Thyroid gland (tissue), 4 donors: ENCODE measurements around the gene NUP62. TPM values are rescaled to one million over a fixed set of nuclear protein-coding genes. Genes with fewer than 3 reads are reported as not detected.

Experiments used
- DNase-seq, 2 donors: peaks; one replicate each; pipeline ENCODE4 v3.0.0-alpha.2; 2019
- H3K27ac ChIP-seq, 3 donors: fragments of 200-600 bp; sonication (generic); 1 replicate in 2 of 3; 2 replicates in 1 of 3; pipeline ENCODE4 v1.5.1; 2016 to 2019; ENCODE audit warnings: mild to moderate bottlenecking in 1 of 3, moderate library complexity in 1 of 3
- H3K27me3 ChIP-seq: fragments of 200-600 bp; sonication (generic); one replicate; pipeline ENCODE4 v1.5.1; 2019
- H3K36me3 ChIP-seq, 2 donors: fragments of 200-600 bp; sonication (generic); one replicate each; pipeline ENCODE4 v1.5.1; 2016 to 2019
- H3K4me1 ChIP-seq, 2 donors: fragments of 200-600 bp; sonication (generic); one replicate each; pipeline ENCODE4 v1.5.1; 2017 to 2019
- H3K4me3 ChIP-seq, 3 donors: fragments of 200-600 bp; sonication (generic); replicated peaks in 1 of 3; 1 replicate in 2 of 3; 2 replicates in 1 of 3; pipeline ENCODE4 v1.5.1; 2016; ENCODE audit warnings: mild to moderate bottlenecking in 1 of 3
- H3K9me3 ChIP-seq: fragments of 200-600 bp; sonication (generic); one replicate; pipeline ENCODE4 v1.5.1; 2017
- CTCF ChIP-seq, 6 experiments: fragments of 200-600 bp in 3 of 6; fragments of 450-650 bp in 3 of 6; sonication (generic) in 3 of 6; IDR thresholded peaks; one replicate each; pipeline ENCODE4 v1.5.1; 2016 to 2019; ENCODE audit warnings: antibody characterized with exemption in 6 of 6, mild to moderate bottlenecking in 2 of 6, inconsistent platforms in 1 of 6, moderate library complexity in 1 of 6
- POLR2A ChIP-seq, 2 donors: fragments of 450-650 bp; IDR thresholded peaks; one replicate each; pipeline ENCODE4 v1.6.1; 2017; ENCODE audit warnings: antibody characterized with exemption in 2 of 2, mild to moderate bottlenecking in 2 of 2, moderate library complexity in 1 of 2
- WGBS, 2 donors: methylation state at CpG; one replicate each; pipeline ENCODE4 v1.1.5; 2017; 5-methylcytosine and 5-hydroxymethylcytosine counted together
- intact Hi-C: fragments of 100-400 bp; cut with DNase I; formaldehyde crosslinking; loops from one replicate; pipeline ENCODE4 v1.15.1; 2023
- total RNA-seq, 4 donors: library from RNA; depleted of rRNA; stranded (reverse); fragments of >200 nt; gene quantifications; one replicate each; pipeline ENCODE4 v1.2.3, GENCODE V29; 2016

Gene NUP62
- total RNA-seq, result 10 to 100 TPM; 27.5 to 32.3 (median 30.5) TPM

- intact Hi-C loops, result no loop called here
Measured at GRCh38 chr19:49929121-49929610, at the start of gene NUP62, which contains the start of gene ATF5. Gene NUP62 (minus strand): TSS chr19:49929504. CDS start chr19:49909807, 19,697 bp downstream. Gene ATF5 (plus strand): TSS chr19:49929205. CDS start chr19:49930851, 1,646 bp downstream.

GRCh38 chr19:49978324-49978723 is 49.0 kb upstream of the NUP62 start:
- TF ChIP-seq POLR2A (IDR thresholded peaks at IDR 0.05) (no peak), CTCF (IDR thresholded peaks at IDR 0.05) (no peak)
- no peak overlapping the region for H3K27ac ChIP-seq
- peaks cover 15 to 21% of the 10 kb centered on the region in 2 donors for H3K36me3 ChIP-seq
- no peaks in the 10 kb centered on the region for H3K27me3 ChIP-seq
- no peaks in the 10 kb centered on the region for H3K4me1 ChIP-seq
- no peaks in the 10 kb centered on the region for H3K9me3 ChIP-seq
- WGBS, 2 donors, result 88 to 92% methylated on average over 11 of the region's 11 CpGs
- no peak overlapping the region for H3K4me3 ChIP-seq
- intact Hi-C loops, result no loop called here
- DNase-seq, result no peak

More at GRCh38 chr19:49929121-49929610, at the start of gene NUP62, which contains the start of gene ATF5:
- Histone ChIP-seq H3K4me3 (peak within 1 kb of the TSS; percentile 49 to 86 (median 73)), H3K27me3 (no peaks in the 10 kb centered on the region), H3K9me3 (no peaks in the 10 kb centered on the region), H3K27ac (peak within 1 kb of the TSS; percentile 72 to 91 (median 89)), H3K4me1 (peaks cover 0 to 20% of the 10 kb centered on the region in 2 donors), H3K36me3 (no peaks in the 10 kb centered on the region)
- TF ChIP-seq POLR2A (IDR thresholded peaks at IDR 0.05) (no peak), CTCF (IDR thresholded peaks at IDR 0.05) (no peak)
- peak; percentile 85 to 90 for DNase-seq
- WGBS, 2 donors, result 0 to 1% methylated on average over 39 to 45 of the region's 48 CpGs

- Histone ChIP-seq H3K36me3 (peaks cover 15 to 21% of the 10 kb centered on the region in 2 donors), H3K9me3 (no peaks in the 10 kb centered on the region), H3K27ac (no peak overlapping the region), H3K4me1 (no peaks in the 10 kb centered on the region), H3K27me3 (no peaks in the 10 kb centered on the region), H3K4me3 (no peak overlapping the region)
- WGBS, 2 donors, result 89 to 90% methylated on average over 18 of the region's 18 CpGs
- TF ChIP-seq CTCF (IDR thresholded peaks at IDR 0.05), result no peak
- TF ChIP-seq POLR2A (IDR thresholded peaks at IDR 0.05), result no peak
- no peak for DNase-seq
- intact Hi-C loops, result no loop called here
Measured at GRCh38 chr19:49977881-49978280, 48.6 kb upstream of the NUP62 start.

GRCh38 chr19:49977076-49977475 is 47.8 kb upstream of the NUP62 start:
- Histone ChIP-seq H3K9me3 (no peaks in the 10 kb centered on the region), H3K4me1 (peaks cover 0 to 4% of the 10 kb centered on the region in 2 donors), H3K27ac (no peak overlapping the region), H3K4me3 (no peak overlapping the region), H3K36me3 (peaks cover 15 to 21% of the 10 kb centered on the region in 2 donors), H3K27me3 (no peaks in the 10 kb centered on the region)
- 89 to 92% methylated on average over 13 of the region's 13 CpGs for WGBS, 2 donors
- TF ChIP-seq CTCF (IDR thresholded peaks at IDR 0.05) (no peak), POLR2A (IDR thresholded peaks at IDR 0.05) (no peak)
- intact Hi-C loops, result no loop called here
- no peak for DNase-seq

- no peak overlapping the region for H3K27ac ChIP-seq
- no peak overlapping the region for H3K4me3 ChIP-seq
- TF ChIP-seq CTCF (IDR thresholded peaks at IDR 0.05) (no peak), POLR2A (IDR thresholded peaks at IDR 0.05) (no peak)
- 82 to 92% methylated on average over 2 to 3 of the region's 3 CpGs for WGBS, 2 donors
- no peaks in the 10 kb centered on the region for H3K27me3 ChIP-seq
- H3K36me3 ChIP-seq, result peaks cover 15 to 21% of the 10 kb centered on the region in 2 donors
- DNase-seq, result no peak
- H3K4me1 ChIP-seq, result peaks cover 0 to 8% of the 10 kb centered on the region in 2 donors
- intact Hi-C loops, result no loop called here
- no peaks in the 10 kb centered on the region for H3K9me3 ChIP-seq
Measured at GRCh38 chr19:49976496-49976895, 47.2 kb upstream of the NUP62 start.
